GM19193 (cell line): ENCODE data around the gene EMID1.

Source experiments
- POLR2A ChIP-seq: IDR thresholded peaks from 4 replicates; pipeline ENCODE4 v1.6.1; 2011; ENCODE audit not compliant: insufficient read depth, insufficient read length; ENCODE audit errors: extremely low read depth

EMID1 gene

DNA sequence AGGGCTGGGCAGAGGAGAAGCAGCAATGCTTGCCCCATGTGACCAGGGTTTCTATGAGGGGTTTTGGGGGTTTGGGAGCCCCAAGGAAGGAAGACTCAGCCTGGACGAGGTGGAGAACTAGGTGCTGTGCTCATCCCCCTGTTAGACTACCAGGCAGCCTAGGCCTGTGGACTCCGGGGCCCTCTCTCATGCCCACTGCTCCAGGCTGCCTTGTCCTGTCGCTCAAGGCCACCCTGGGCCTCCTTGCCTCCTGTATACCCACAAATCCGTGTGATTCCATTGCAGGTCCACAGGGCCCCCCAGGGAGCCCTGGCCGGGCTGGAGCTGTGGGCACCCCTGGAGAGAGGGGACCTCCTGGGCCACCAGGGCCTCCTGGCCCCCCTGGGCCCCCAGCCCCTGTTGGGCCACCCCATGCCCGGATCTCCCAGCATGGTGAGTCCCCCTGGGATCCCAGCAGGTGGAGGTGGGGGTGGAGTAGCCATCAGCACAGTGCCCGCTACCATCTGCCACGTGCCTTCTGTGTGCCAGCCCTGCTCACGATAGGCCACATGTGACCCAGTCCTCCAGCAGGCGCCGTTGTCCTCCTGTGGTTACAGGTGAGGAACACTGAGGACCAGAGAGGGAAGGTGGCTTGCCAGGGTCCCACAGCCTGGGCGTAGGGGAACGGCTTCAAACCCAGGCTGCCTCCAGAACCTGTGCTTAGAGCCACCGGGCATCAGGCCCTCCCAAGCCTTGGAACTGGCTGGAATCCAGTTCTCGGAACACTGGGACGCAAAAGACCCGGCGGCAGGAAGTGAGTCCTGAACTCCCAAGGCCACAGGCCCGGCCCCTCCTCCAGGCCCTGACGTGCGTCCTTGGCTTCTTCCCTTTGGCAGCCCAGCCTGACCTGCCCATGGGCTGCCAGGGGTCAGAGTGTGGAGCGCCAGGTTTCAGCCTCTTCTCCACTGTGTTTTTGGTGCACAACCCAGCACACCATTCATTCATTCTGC, 26.6 kb downstream of the EMID1 start:
- TF ChIP-seq POLR2A, result peak; percentile 7

DNA sequence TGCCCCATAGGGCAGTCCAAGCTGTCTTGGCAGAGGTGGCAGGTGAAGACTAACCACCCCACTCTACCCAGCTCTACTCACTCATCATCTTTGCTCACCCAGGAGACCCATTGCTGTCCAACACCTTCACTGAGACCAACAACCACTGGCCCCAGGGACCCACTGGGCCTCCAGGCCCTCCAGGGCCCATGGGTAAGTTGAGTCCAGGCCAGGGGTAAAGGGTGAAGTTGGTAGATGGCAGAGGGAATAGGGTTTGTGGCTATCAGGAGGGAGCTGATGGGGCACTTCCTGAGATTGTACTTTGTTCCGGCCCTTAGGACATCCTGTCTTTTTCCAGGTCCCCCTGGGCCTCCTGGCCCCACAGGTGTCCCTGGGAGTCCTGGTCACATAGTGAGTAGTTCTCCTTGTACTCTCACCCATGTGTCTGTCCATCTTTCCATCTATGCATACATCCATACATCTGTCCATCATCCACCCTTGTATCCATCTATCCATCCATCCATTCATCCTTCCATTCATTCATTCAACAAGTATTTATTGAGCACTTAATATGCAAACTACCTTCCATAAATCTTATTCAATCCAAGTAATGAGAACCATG, 27.7 kb downstream of the EMID1 start:
- no peak for TF ChIP-seq POLR2A

DNA sequence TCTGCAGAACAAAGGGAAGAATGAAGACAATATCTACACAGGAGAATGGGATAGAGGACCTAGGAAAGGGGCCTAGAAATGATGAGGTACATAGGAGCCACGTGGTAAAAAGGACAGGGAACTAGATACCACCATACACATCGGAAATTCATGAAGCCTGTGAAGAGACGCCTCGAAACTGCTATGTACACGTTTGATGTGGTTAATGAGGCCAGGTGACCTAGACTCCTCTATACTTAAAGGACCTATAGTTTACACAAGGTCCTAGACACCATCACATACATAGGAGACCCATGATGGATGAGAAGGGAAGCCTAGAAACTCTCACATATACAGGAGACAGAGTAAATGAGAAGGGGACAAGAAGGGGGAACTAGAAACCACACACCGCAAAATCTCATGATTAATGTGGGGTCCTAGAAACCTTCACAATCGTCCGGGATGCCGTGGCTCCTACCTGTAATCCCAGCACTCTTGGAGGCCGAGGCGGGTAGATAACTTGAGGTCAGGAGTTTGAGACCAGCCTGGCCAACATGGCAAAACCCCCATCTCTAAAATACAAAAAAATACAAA, 38.3 kb downstream of the EMID1 start:
- no peak for TF ChIP-seq POLR2A

DNA sequence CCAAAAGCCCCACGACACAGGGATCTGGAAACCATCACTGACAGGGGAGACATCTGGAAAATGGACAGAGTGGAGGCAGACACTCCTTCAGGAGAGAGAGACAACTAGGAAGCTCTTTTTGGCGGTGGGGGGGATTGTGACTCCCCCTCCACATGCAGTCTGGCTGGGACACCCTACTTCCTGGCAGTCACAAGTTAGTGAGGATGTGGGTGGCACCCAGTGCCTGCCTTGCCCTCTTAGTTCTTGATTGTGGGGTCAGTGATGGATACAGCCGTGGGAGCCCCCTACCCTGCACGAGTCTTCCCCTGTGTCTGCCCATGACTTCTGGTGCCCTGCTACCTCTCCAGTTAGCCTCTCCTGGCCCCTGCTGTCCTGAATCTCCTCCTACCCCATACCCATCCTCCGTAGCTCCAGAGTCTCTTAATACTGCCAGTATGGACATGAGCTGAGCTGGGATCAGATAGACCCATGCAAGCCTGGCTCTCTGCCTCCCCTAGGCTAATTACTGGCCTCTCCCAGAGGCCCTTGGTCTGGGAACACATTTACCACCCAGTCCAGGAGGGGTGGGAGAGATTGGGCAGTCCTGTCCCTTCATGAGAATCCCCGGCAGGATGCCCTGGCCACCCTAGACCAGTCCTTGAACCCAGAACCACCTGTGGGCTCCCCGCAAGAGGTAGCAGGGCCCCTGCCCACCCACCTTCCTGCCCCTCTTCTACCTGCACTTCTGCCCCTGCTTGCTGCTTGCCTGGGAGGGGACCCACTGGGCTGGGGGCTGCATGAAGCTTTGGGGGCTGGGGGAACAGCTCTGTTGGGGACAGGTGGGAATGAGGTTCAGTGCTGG, 39.3 kb downstream of the EMID1 start:
- no peak for TF ChIP-seq POLR2A

DNA sequence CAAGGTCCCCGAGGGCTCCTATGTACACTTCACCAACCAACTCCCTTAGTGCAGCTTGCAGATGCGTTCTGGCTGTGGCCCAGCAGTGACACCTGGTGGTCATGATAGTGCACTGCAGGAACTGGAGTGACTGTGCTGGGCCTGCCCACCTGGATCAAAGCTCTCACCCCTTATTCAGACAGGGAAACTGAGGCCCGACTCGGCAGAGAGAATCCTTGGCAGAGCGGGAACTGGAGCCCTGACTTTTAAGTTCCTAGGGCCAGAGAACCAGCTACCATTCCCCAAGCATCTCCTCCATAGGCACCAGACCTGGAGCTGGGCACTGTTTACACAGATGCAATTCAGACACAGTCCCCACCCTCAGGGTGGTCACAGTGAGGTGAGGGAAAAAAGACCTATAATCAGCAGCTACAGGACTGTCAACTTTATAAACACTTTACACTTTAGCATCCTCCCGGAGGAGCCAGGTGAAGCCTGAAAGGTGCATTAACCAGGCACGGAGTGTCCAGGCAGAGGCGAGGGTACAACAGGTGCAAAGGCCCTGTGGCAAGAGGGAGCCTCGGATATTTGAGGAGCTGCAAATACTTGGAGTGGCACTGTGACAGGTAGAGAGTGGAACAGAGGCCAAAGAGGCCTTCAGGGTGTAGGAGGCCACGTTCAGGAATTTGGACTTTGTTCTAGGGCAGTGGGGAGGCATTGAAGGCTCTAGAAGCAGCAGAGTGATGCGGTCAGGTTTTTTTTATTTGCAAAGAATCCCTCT, 40.1 kb downstream of the EMID1 start:
- TF ChIP-seq POLR2A, result no peak

DNA sequence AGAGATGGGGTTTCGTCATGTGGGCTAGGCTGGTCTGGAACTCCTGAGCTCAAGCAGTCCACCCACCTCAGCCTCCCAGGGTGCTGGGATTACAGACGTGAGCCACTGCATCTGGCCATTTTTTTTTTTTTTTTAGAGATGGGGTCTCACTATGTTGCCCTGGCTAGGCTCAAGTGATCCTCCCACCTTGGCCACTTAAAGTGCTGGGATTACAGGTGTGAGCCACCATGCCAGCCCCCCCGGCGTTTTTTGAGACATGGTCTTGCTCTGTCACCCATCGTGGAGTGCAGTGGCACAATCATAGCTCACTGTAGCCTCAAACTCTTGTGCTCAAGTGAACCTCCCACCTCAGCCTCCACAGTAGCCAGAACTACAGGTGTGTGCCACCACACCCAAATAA, 45.6 kb downstream of the EMID1 start:
- no peak for TF ChIP-seq POLR2A

DNA sequence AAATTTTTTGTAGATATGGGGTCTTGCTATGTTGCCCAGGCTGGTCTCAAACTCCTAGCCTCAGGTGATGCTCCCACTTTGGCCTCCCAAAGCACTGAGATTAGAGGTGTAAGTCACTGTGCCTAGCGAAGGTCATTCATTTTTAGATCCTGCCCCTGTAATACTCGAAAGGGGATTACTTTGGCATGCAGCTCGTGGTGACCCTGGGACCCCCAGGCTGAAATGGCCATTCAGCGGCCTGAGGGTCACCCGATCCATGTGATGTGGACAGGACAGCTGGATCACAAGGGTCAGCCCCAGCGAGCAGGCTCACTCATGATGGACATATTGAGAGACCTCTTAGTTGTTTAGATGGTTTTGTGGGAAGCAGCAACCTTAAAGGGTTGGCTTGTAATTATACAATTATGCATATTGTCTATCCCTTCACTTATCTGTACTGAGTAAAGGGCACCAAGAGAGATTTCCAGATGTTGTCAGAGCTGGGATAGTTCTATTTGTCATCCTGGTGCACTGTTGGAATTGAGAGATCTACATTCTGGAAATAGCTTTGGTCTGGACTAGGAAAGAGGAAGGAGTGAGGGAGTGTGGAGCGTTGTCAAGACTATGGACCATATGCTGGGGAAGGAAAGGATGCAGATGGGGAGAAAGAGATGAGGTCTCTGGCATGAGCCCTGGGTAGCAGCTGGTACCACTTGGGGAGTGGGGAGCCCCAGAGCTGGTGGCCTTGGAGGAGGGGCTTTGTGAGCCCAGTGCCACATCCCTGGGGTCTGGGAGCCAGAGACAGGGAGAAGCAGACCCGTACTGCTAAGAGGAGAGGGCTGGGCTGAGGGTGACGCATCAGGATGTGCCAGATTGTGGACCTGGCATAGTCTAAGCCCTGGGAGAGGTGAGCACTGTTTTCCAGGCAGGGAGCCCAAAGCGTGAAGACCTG, 46.5 kb downstream of the EMID1 start:
- no peak for TF ChIP-seq POLR2A

DNA sequence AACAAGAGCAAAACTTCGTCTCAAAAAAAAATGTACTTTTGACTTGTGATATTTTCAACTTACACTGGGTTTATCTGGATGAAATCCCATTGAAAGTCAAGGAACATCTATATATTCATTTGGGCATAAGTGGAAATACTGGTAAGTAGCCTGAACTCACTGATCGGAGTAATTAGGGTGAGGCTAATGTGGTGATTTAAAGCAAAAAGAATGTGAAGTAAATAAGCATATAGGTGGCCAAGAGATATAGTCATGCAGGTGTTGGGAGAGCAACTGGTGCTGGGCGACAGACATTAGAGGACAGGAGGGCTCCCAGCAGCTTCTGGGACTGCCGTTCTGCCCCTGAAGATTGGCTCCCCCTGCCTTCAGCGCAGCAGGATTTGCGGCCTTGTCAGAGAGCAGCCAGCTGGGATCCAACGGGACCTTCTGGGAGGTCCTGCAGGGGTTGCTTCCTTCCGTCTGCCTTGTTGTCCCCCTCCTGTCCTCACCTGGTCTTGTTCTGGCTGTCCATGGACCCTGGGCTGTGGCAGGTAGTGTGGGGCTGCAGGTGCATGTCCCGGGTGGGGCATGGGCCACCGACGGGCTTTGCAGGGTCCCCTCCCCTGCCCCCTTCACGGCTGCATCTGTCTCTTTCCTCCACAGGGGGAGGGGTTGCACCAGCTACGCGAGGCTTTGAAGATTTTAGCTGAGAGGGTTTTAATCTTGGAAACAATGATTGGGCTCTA, 48.0 kb downstream of the EMID1 start:
- TF ChIP-seq POLR2A, result no peak

DNA sequence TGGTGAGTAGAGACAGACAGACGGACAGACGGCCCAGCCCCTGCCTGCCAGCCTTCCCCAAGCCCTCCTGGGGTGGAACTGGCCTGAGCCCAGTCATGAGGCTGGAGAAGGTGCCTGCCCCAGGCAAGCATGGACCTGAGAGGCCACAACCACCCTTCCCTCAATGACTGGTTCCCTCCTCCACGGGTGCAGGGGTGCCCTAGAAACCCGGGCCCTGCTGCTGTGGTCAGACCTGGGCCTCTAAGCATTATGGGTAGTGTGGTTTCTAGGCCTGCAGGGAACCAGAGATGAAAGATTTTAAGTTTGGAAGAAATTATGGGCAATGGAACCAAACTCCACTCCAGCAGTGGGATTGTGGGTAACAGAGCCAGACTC, 48.6 kb downstream of the EMID1 start:
- TF ChIP-seq POLR2A, result no peak

DNA sequence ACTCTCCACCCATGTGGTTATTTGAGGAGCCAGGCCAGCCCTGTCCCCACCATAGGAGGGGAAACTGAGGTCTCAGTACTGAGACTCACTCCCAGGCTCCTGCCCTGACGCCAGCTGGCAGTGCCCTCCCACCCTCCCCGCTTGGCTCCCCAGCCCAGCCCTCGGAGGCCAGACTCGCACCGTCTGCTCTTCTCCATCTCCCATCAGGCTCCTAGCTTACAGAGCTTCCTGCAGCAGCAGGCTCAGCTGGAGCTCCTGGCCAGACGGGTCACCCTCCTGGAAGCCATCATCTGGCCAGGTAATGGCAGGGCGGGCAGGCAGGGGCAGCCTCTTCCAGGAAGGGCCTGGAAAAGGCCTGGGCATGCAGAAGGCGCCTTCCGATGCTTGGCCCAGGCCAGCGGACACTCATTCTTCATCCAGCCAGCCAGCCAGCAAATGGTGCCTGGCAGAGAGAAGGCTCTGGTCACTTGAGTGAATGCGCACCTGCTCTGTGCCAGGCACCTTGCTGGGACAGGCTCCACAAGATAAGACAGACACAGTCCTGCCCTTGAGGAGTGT, 49.4 kb downstream of the EMID1 start:
- no peak for TF ChIP-seq POLR2A

DNA sequence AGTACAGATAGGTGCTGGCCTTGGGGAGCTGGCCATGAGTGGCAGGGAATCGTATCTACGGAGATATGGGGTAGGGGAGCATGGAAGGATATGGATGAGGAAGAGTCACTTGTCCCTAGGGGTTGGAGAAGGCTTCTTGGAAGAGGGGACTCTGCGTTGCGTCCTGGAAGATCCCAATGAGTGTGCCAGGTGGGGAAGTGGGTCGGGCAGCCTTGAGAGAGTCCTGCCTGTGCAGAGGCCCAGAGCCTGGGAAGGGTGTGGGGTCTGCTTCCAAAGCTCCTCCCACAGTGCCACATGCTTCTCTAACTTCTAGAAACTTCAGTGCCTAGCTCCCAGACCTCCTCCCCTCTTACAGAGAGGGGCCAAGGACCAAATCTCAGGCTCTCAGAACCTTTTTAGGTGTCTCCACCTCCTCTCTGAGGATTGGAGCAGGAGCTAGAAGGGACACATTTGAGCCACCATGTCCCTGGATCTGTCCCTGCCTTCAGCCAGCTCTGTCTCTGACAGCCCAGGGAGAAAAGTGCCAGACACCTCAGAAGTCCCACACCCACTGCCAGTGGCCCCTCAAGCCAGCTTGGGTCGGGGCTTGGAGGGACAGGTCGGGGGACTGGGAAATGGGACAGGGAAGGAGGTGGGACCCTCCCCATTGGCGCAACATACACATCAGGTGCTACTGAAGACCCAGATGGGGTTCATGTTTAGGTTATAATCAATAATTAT, 51.1 kb downstream of the EMID1 start:
- TF ChIP-seq POLR2A, result no peak

DNA sequence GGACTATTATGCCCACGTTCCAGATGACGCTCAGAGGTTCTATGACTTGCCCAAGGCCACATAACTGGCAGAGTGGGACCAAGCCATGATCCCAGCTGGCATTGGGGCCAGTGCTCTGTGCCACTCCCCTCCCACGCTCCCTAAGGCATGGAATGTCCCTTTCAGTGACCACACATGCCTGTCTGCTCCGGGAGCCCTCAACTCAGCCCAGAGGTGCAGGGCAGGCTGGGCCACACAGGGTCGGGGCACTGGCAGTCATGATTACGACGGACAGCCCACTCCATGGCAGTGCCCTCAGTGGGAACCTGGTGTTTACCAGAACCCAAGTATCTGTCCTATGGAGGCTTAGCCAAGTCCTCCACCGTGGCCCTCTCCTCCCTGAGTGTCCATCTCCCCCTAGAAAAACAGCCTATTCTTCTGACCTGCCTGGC, 52.1 kb downstream of the EMID1 start:
- TF ChIP-seq POLR2A, result no peak
